ENCODE data around the gene KRT9.

KRT9 gene

GRCh38 chr17:41531993-41532392, 39.9 kb downstream of the KRT9 start:
- TF ChIP-seq POLR2A (IDR thresholded peaks at IDR 0.05; ENCODE audit: extremely low read depth, insufficient read length): no peak
- TF ChIP-seq MAX (IDR thresholded peaks at IDR 0.05; ENCODE audit: low read depth, low read length): no peak
- no peak for TF ChIP-seq CTCF (IDR thresholded peaks at IDR 0.05; ENCODE audit: low read depth, low read length)
- no peak for TF ChIP-seq MYC (IDR thresholded peaks at IDR 0.05; ENCODE audit: low read depth, low read length)
- no peak overlapping the region for H3K4me3 ChIP-seq (ENCODE audit: low read depth, low read length)
- DNase-seq (ENCODE audit: low read depth): no peak

GRCh38 chr17:41530062-41531048, 41.5 kb downstream of the KRT9 start:
- peak; percentile 52 for DNase-seq (ENCODE audit: low read depth)
- no peak overlapping the region for H3K4me3 ChIP-seq (ENCODE audit: low read depth, low read length)
- TF ChIP-seq POLR2A (IDR thresholded peaks at IDR 0.05; ENCODE audit: extremely low read depth, insufficient read length) (no peak), CTCF (IDR thresholded peaks at IDR 0.05; ENCODE audit: low read depth, low read length) (no peak), MAX (IDR thresholded peaks at IDR 0.05; ENCODE audit: low read depth, low read length) (no peak), MYC (IDR thresholded peaks at IDR 0.05; ENCODE audit: low read depth, low read length) (no peak)

- no peak overlapping the region for H3K4me3 ChIP-seq (ENCODE audit: low read depth, low read length)
- DNase-seq (ENCODE audit: low read depth): peak; percentile 20
- no peak for TF ChIP-seq POLR2A (IDR thresholded peaks at IDR 0.05; ENCODE audit: extremely low read depth, insufficient read length)
- no peak for TF ChIP-seq MAX (IDR thresholded peaks at IDR 0.05; ENCODE audit: low read depth, low read length)
- TF ChIP-seq MYC (IDR thresholded peaks at IDR 0.05; ENCODE audit: low read depth, low read length): no peak
- no peak for TF ChIP-seq CTCF (IDR thresholded peaks at IDR 0.05; ENCODE audit: low read depth, low read length)
These were observed 42.4 kb downstream of the KRT9 start for GRCh38 chr17:41529491-41529915.

GRCh38 chr17:41528959-41529353, 42.9 kb downstream of the KRT9 start:
- DNase-seq (ENCODE audit: low read depth): no peak
- TF ChIP-seq POLR2A (IDR thresholded peaks at IDR 0.05; ENCODE audit: extremely low read depth, insufficient read length) (no peak), CTCF (IDR thresholded peaks at IDR 0.05; ENCODE audit: low read depth, low read length) (no peak), MYC (IDR thresholded peaks at IDR 0.05; ENCODE audit: low read depth, low read length) (no peak), MAX (IDR thresholded peaks at IDR 0.05; ENCODE audit: low read depth, low read length) (no peak)
- H3K4me3 ChIP-seq (ENCODE audit: low read depth, low read length): no peak overlapping the region

- TF ChIP-seq MYC (IDR thresholded peaks at IDR 0.05; ENCODE audit: low read depth, low read length) (no peak), MAX (IDR thresholded peaks at IDR 0.05; ENCODE audit: low read depth, low read length) (no peak), POLR2A (IDR thresholded peaks at IDR 0.05; ENCODE audit: extremely low read depth, insufficient read length) (no peak), CTCF (IDR thresholded peaks at IDR 0.05; ENCODE audit: low read depth, low read length) (no peak)
- no peak overlapping the region for H3K4me3 ChIP-seq (ENCODE audit: low read depth, low read length)
- DNase-seq (ENCODE audit: low read depth): no peak
These were observed 44.5 kb downstream of the KRT9 start for GRCh38 chr17:41527063-41528023.
